IMR-90 (cell line): Measurements from ENCODE around the gene BRSK1.
"Not testable (repeated sequence)": the region's sequence is repeated elsewhere in the genome, so short reads cannot be mapped to it uniquely, and the experiment has no call there.

Experiments used
- CEBPB ChIP-seq: IDR thresholded peaks from 2 replicates; pipeline ENCODE4 v1.6.1; 2012; ENCODE audit warnings: low read depth, low read length, improper control_type of control experiment
- FOS ChIP-seq: fragments of 150-350 bp; IDR thresholded peaks from 2 replicates; pipeline ENCODE4 v1.6.1; 2016; ENCODE audit warnings: low read depth, low read length
- MAZ ChIP-seq: IDR thresholded peaks from 2 replicates; pipeline ENCODE4 v1.6.1; 2012; ENCODE audit warnings: low read depth, mild to moderate bottlenecking, low read length, improper control_type of control experiment, moderate library complexity, borderline replicate concordance
- MXI1 ChIP-seq: IDR thresholded peaks from 2 replicates; pipeline ENCODE4 v1.6.1; 2012; ENCODE audit warnings: low read depth, mild to moderate bottlenecking, low read length, moderate library complexity, borderline replicate concordance
- POLR2A ChIP-seq: IDR thresholded peaks from 2 replicates; pipeline ENCODE4 v1.6.1; 2012; ENCODE audit warnings: mild to moderate bottlenecking, low read depth, low read length
- RCOR1 ChIP-seq: IDR thresholded peaks from 2 replicates; pipeline ENCODE4 v1.6.1; 2012; ENCODE audit warnings: mild to moderate bottlenecking, low read length, improper control_type of control experiment; ENCODE audit not compliant: insufficient replicate concordance
- SMC3 ChIP-seq: fragments of 150-350 bp; IDR thresholded peaks from 2 replicates; pipeline ENCODE4 v1.6.1; 2016; ENCODE audit warnings: low read depth, mild to moderate bottlenecking, antibody characterized with exemption, low read length, moderate library complexity
- TF ChIP-seq, protein P1 (sequence below): conservative IDR thresholded peaks from 2 replicates; pipeline ENCODE4 v1.5.1; 2012; ENCODE audit warnings: mild to moderate bottlenecking, low read depth, low read length, improper control_type of control experiment
- TF ChIP-seq, protein P2 (sequence below): fragments of 150-350 bp; IDR thresholded peaks from 2 replicates; pipeline ENCODE4 v1.6.1; 2017; ENCODE audit warnings: mild to moderate bottlenecking, antibody characterized with exemption, low read length, low read depth

DNA sequence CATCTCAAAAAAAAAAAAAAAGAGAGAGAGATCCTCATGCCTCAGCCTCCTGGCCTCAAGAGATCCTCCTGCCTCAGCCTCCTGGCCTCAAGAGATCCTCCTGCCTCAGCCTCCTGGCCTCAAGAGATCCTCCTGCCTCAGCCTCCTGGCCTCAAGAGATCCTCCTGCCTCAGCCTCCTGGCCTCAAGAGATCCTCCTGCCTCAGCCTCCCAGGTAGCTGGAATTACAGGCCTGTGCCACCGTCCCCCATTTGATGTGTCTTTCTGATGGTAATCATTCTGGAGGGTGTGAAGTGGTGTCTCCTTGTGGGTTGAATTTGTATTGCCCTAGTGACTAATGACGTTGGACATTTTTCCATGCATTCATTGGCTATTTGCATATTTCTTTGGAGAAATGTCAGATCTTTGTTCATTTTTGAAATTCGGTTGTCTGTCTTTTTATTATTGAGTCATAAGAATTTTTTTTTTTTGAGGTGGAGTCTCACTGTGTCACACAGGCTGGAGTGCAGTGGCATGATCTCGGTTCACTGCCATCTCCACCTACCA, 45.0 kb downstream of the BRSK1 start:
- TF ChIP-seq, protein P1, sequence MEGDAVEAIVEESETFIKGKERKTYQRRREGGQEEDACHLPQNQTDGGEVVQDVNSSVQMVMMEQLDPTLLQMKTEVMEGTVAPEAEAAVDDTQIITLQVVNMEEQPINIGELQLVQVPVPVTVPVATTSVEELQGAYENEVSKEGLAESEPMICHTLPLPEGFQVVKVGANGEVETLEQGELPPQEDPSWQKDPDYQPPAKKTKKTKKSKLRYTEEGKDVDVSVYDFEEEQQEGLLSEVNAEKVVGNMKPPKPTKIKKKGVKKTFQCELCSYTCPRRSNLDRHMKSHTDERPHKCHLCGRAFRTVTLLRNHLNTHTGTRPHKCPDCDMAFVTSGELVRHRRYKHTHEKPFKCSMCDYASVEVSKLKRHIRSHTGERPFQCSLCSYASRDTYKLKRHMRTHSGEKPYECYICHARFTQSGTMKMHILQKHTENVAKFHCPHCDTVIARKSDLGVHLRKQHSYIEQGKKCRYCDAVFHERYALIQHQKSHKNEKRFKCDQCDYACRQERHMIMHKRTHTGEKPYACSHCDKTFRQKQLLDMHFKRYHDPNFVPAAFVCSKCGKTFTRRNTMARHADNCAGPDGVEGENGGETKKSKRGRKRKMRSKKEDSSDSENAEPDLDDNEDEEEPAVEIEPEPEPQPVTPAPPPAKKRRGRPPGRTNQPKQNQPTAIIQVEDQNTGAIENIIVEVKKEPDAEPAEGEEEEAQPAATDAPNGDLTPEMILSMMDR, result not testable (repeated sequence)
- TF ChIP-seq, protein P2, sequence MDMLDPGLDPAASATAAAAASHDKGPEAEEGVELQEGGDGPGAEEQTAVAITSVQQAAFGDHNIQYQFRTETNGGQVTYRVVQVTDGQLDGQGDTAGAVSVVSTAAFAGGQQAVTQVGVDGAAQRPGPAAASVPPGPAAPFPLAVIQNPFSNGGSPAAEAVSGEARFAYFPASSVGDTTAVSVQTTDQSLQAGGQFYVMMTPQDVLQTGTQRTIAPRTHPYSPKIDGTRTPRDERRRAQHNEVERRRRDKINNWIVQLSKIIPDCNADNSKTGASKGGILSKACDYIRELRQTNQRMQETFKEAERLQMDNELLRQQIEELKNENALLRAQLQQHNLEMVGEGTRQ, result not testable (repeated sequence)
- TF ChIP-seq POLR2A, MAZ, RCOR1, MXI1, SMC3, CEBPB, FOS: not testable (repeated sequence)
